Aorta (tissue), 5 donors: ENCODE measurements around the gene ARL13A. TPM values are rescaled to one million over a fixed set of nuclear protein-coding genes. Genes with fewer than 3 reads are reported as not detected.
"Not testable (repeated sequence)": the region's sequence is repeated elsewhere in the genome, so short reads cannot be mapped to it uniquely, and the experiment has no call there.

ENCODE experiments used
- ATAC-seq: fragments of 200-7000 bp; cut with Tn5 transposase; one replicate; pipeline ENCODE4 v1.9.1; 2022; ENCODE audit warnings: moderate library complexity; ENCODE audit not compliant: low FRiP score
- DNase-seq, 2 donors: peaks; one replicate each; pipeline ENCODE4 v3.0.0-alpha.2; 2020
- H3K27ac ChIP-seq, 2 donors: one replicate each; pipeline ENCODE4 v1.5.1; 2013; ENCODE audit warnings: low read length in 2 of 2, mild to moderate bottlenecking in 2 of 2, moderate library complexity in 2 of 2, control low read depth in 1 of 2, inconsistent platforms in 1 of 2, low read depth in 1 of 2
- H3K27me3 ChIP-seq, 2 donors: one replicate each; pipeline ENCODE4 v1.6.1; 2013; ENCODE audit warnings: control low read depth in 1 of 2, low read length in 1 of 2, mild to moderate bottlenecking in 1 of 2, moderate library complexity in 1 of 2; ENCODE audit not compliant: insufficient read depth in 2 of 2, control insufficient read depth in 1 of 2
- H3K36me3 ChIP-seq, 2 donors: one replicate each; pipeline ENCODE4 v1.6.1; 2013; ENCODE audit warnings: control low read depth in 1 of 2, low read length in 1 of 2, mild to moderate bottlenecking in 1 of 2; ENCODE audit not compliant: insufficient read depth in 2 of 2, control insufficient read depth in 1 of 2
- H3K4me1 ChIP-seq, 2 donors: one replicate each; pipeline ENCODE4 v1.6.1; 2013; ENCODE audit warnings: low read length in 2 of 2, control low read depth in 1 of 2, mild to moderate bottlenecking in 1 of 2, moderate library complexity in 1 of 2; ENCODE audit not compliant: insufficient read depth in 2 of 2, control insufficient read depth in 1 of 2
- H3K4me3 ChIP-seq, 2 donors: one replicate each; pipeline ENCODE4 v1.5.1; 2013; ENCODE audit warnings: low read length in 2 of 2, control low read depth in 1 of 2, mild to moderate bottlenecking in 1 of 2
- H3K9me3 ChIP-seq: one replicate; pipeline ENCODE4 v1.6.1; 2013; ENCODE audit warnings: mild to moderate bottlenecking, low read length; ENCODE audit not compliant: control insufficient read depth
- WGBS, 2 donors: extraction: QIAGEN DNeasy Blood & Tissue Kit; methylation state at CpG; one replicate each; pipeline ENCODE4 v1.1.7; 2013; 5-methylcytosine and 5-hydroxymethylcytosine counted together
- intact Hi-C, 2 donors: fragments of 100-400 bp; cut with DNase I; formaldehyde crosslinking; loops; one replicate each; pipeline versions ENCODE4 v1.14.2 to v1.15.0; 2022
- polyA plus RNA-seq, 2 donors: library from polyadenylated mRNA; stranded (reverse); fragments of 200-250 nt; gene quantifications; one replicate each; pipeline ENCODE4 v1.2.3, GENCODE V29; 2013
- total RNA-seq, 2 donors: library from RNA; stranded (reverse); fragmentation: NEBNext Ultra II Directional; extraction: Animal tissue kit (Norgen Biotek cat#: 25700); gene quantifications; one replicate each; pipeline ENCODE4 v1.2.1, GENCODE V29; 2021
- donor health status: healthy with polysubstance abuse.
- donor health status: Bipolar disorder and iron deficiency.
- donor health status: DM: no; HTN: no; CAD: no.
- donor health status: DM: no; HTN: no; CAD: no.
- donor health status: DM: yes; HTN: yes; CAD: no.

Gene ARL13A
- total and polyA plus RNA-seq, 4 donors, result not detected

DNA sequence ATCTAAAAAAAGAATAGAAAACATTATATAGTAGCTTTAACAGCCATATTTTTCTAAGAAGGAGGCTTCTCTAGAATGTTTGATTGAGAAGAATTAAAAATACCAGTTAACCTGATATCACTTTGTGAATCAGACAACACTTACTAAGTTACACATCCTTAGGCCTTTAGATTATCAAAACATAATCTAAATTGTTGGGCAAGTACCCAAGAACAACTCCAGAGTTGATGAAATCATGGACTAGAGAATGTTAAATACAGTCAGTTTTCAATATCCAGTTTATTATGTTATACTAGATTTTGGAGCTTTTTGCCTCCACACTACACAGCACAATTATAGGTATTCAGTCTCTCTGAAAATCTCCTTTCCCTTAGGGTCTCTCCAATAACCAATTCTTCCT, 39.6 kb downstream of the ARL13A start:
- Histone ChIP-seq H3K9me3 (no peaks in the 10 kb centered on the region), H3K27ac (no peak overlapping the region), H3K27me3 (no peaks in the 10 kb centered on the region), H3K36me3 (peaks cover 0 to 2% of the 10 kb centered on the region in 2 donors), H3K4me1 (no peaks in the 10 kb centered on the region), H3K4me3 (no peak overlapping the region)
- no peak for ATAC-seq
- DNase-seq, result no peak
- intact Hi-C loops, result no loop called here

GRCh38 chrX:101012031-101012430, 42.5 kb downstream of the ARL13A start:
- 91 to 100% methylated on average over 1 of the region's 1 CpG for WGBS, 2 donors
- DNase-seq, H3K9me3 ChIP-seq, H3K27ac ChIP-seq, intact Hi-C loops, H3K4me3 ChIP-seq, ATAC-seq, H3K4me1 ChIP-seq, H3K36me3 ChIP-seq, H3K27me3 ChIP-seq: not testable (repeated sequence)

DNA sequence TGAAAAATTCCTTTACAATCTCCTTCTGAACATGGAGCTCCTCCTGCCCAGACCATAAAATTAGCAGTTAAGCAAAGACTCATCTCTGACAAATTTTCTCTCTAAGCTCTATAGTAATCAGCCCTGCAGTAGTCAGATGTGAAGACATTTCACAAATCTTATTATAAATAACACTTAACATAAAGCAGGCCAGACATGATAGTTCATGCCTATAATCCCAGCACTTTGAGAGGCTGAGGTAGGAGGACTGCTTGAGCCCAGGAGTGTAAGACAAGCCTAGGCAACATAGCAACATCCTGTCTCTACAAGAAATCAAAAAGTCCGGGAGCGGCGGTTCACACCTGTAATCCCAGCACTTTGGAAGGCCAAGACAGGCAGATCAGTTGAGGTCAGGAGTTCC, 52.5 kb downstream of the ARL13A start:
- DNase-seq, result no peak
- Histone ChIP-seq H3K27me3 (no peaks in the 10 kb centered on the region), H3K27ac (no peak overlapping the region), H3K4me1 (no peaks in the 10 kb centered on the region), H3K36me3 (peaks cover 0 to 4% of the 10 kb centered on the region in 2 donors), H3K9me3 (no peaks in the 10 kb centered on the region), H3K4me3 (no peak overlapping the region)
- WGBS, 2 donors, result 93 to 98% methylated on average over 3 of the region's 3 CpGs
- no peak for ATAC-seq
- intact Hi-C loops, result no loop called here

DNA sequence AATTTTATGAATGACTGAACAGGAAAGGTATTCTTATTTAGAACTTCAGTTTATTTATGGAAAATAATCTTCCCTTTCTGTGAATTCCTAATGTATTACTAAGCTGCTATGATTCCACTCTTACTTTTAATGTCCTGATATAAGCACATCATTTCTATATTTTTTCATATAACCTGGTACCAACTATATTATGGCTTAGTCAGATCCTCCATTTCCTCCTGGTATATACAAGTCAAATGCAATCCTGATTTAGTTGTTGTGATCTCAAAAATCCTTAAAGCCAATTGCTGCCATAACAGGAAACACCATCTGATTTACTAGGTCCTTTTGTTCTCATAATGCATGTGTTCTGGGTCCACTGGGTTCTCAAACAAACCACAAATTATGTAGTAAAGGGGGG, 55.6 kb downstream of the ARL13A start:
- intact Hi-C loops, result no loop called here
- Histone ChIP-seq H3K27me3 (no peaks in the 10 kb centered on the region), H3K36me3 (no peaks in the 10 kb centered on the region)

GRCh38 chrX:101028562-101028961, 59.1 kb downstream of the ARL13A start:
- no peak overlapping the region for H3K4me3 ChIP-seq
- H3K9me3 ChIP-seq, result no peaks in the 10 kb centered on the region
- H3K27me3 ChIP-seq, result no peaks in the 10 kb centered on the region
- DNase-seq (no peak), ATAC-seq (no peak)
- WGBS, 2 donors, result 64 to 97% methylated on average over 1 of the region's 1 CpG
- no peaks in the 10 kb centered on the region for H3K36me3 ChIP-seq
- no peaks in the 10 kb centered on the region for H3K4me1 ChIP-seq
- no peak overlapping the region for H3K27ac ChIP-seq
- intact Hi-C loops, result no loop called here

More for the DNA sequence above, 55.6 kb downstream of the ARL13A start:
- Histone ChIP-seq H3K9me3 (no peaks in the 10 kb centered on the region), H3K4me3 (no peak overlapping the region), H3K27ac (no peak overlapping the region), H3K4me1 (no peaks in the 10 kb centered on the region)
- DNase-seq (no peak), ATAC-seq (no peak)

DNA sequence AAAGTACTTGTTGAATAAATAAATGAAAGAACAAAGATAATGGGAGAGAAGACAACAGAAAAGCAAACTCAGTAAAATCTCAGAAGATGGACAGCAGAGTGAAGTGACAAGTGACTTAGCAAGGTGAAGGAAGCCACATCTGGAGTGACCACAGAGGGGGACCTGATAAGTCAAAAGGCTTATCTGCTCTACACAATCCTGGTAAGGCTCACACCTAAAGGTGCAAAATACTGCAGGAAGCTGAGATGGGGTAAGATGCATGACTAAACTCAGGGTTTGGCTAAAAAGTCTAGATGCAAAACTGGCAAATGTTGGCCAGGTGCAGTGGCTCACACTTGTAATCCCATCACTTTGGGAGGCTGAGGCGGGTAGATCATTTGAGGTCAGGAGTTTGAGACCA, 60.2 kb downstream of the ARL13A start:
- no peak for DNase-seq
- no peak for ATAC-seq
- H3K27me3 ChIP-seq, result no peaks in the 10 kb centered on the region
- H3K27ac ChIP-seq, result no peak overlapping the region
- H3K9me3 ChIP-seq, result no peaks in the 10 kb centered on the region
- H3K36me3 ChIP-seq, result no peaks in the 10 kb centered on the region
- no peaks in the 10 kb centered on the region for H3K4me1 ChIP-seq
- 81 to 97% methylated on average over 1 of the region's 1 CpG for WGBS, 2 donors
- intact Hi-C loops, result no loop called here
- no peak overlapping the region for H3K4me3 ChIP-seq

GRCh38 chrX:101037231-101037630, 67.7 kb downstream of the ARL13A start:
- DNase-seq, result no peak
- ATAC-seq, result no peak

GRCh38 chrX:101040197-101040596, 70.7 kb downstream of the ARL13A start:
- intact Hi-C loops, result no loop called here
- H3K4me1 ChIP-seq, result no peaks in the 10 kb centered on the region
- no peak overlapping the region for H3K4me3 ChIP-seq
- no peaks in the 10 kb centered on the region for H3K36me3 ChIP-seq
- no peak overlapping the region for H3K27ac ChIP-seq
- no peaks in the 10 kb centered on the region for H3K9me3 ChIP-seq
- ATAC-seq, result no peak
- no peaks in the 10 kb centered on the region for H3K27me3 ChIP-seq
- no peak for DNase-seq
- 75 to 95% methylated on average over 4 of the region's 4 CpGs for WGBS, 2 donors

More at GRCh38 chrX:101037231-101037630, 67.7 kb downstream of the ARL13A start:
- Histone ChIP-seq H3K27ac (no peak overlapping the region), H3K4me1 (no peaks in the 10 kb centered on the region), H3K9me3 (no peaks in the 10 kb centered on the region), H3K27me3 (no peaks in the 10 kb centered on the region), H3K4me3 (no peak overlapping the region), H3K36me3 (no peaks in the 10 kb centered on the region)
- intact Hi-C loops, result no loop called here
